Nephron (organoid): ENCODE results near the gene CCDC83.

Experiments used
- H3K27ac Mint-ChIP-seq, 3 experiments: 2 replicates each; pipeline ENCODE4 v1.8.0; 2020; ENCODE audit warnings: mixed read lengths in 3 of 3, mild to moderate bottlenecking in 2 of 3, moderate library complexity in 1 of 3
- H3K27me3 Mint-ChIP-seq: 2 replicates; pipeline ENCODE4 v1.8.0; 2021; ENCODE audit warnings: low read depth, mild to moderate bottlenecking, moderate library complexity, mixed read lengths
- H3K36me3 Mint-ChIP-seq: 2 replicates; pipeline ENCODE4 v1.8.0; 2020; ENCODE audit warnings: low read depth, mixed read lengths
- H3K4me1 Mint-ChIP-seq: 2 replicates; pipeline ENCODE4 v1.8.0; 2020; ENCODE audit warnings: mixed read lengths
- H3K4me3 Mint-ChIP-seq, 3 experiments: 2 replicates each; pipeline ENCODE4 v1.8.0; 2020; ENCODE audit warnings: mild to moderate bottlenecking in 3 of 3, mixed read lengths in 3 of 3, moderate library complexity in 2 of 3
- H3K9me3 Mint-ChIP-seq: 2 replicates; pipeline ENCODE4 v1.8.0; 2020; ENCODE audit warnings: mixed read lengths
- CTCF ChIP-seq, 3 experiments: fragments of 200-600 bp; sonication (generic); IDR thresholded peaks; one replicate each; pipeline ENCODE4 v1.5.0; 2021; ENCODE audit warnings: antibody characterized with exemption in 3 of 3; ENCODE audit not compliant: unreplicated experiment in 3 of 3

CCDC83 gene

GRCh38 chr11:85810521-85810870 is 44.7 kb upstream of the CCDC83 start:
- peaks cover 34% of the 10 kb centered on the region for H3K27me3 Mint-ChIP-seq
- peaks cover 17% of the 10 kb centered on the region for H3K4me1 Mint-ChIP-seq
- TF ChIP-seq CTCF (IDR thresholded peaks at IDR 0.05; ENCODE audit: unreplicated experiment in 3 of 3) = no peak
- peak overlapping the region; percentile 82 to 88 (median 87) for H3K4me3 Mint-ChIP-seq
- no peaks in the 10 kb centered on the region for H3K36me3 Mint-ChIP-seq
- H3K9me3 Mint-ChIP-seq = no peaks in the 10 kb centered on the region
- peak overlapping the region in 1 of 3 experiments; percentile 32 for H3K27ac Mint-ChIP-seq

GRCh38 chr11:85810871-85811611 is 44.1 kb upstream of the CCDC83 start, which contains the start of gene SYTL2:
Gene SYTL2, minus strand, starts transcription at chr11:85811141. Its CDS starts 53,416 bp downstream, at chr11:85757725.
- H3K36me3 Mint-ChIP-seq = no peaks in the 10 kb centered on the region
- peak within 1 kb of the TSS in 2 of 3 experiments; percentile 30 to 32 for H3K27ac Mint-ChIP-seq
- peaks cover 34% of the 10 kb centered on the region for H3K27me3 Mint-ChIP-seq
- no peak for TF ChIP-seq CTCF (IDR thresholded peaks at IDR 0.05; ENCODE audit: unreplicated experiment in 3 of 3)
- H3K9me3 Mint-ChIP-seq = no peaks in the 10 kb centered on the region
- H3K4me1 Mint-ChIP-seq = peaks cover 17% of the 10 kb centered on the region
- peak within 1 kb of the TSS; percentile 85 to 88 (median 87) for H3K4me3 Mint-ChIP-seq

GRCh38 chr11:85811624-85812023 is 43.6 kb upstream of the CCDC83 start:
- peaks cover 34% of the 10 kb centered on the region for H3K27me3 Mint-ChIP-seq
- H3K36me3 Mint-ChIP-seq = no peaks in the 10 kb centered on the region
- H3K4me3 Mint-ChIP-seq = peak overlapping the region; percentile 82 to 88 (median 85)
- TF ChIP-seq CTCF (IDR thresholded peaks at IDR 0.05; ENCODE audit: unreplicated experiment in 3 of 3) = no peak
- peaks cover 17% of the 10 kb centered on the region for H3K4me1 Mint-ChIP-seq
- H3K27ac Mint-ChIP-seq = peak overlapping the region in 1 of 3 experiments; percentile 30
- no peaks in the 10 kb centered on the region for H3K9me3 Mint-ChIP-seq

GRCh38 chr11:85813721-85814120 is 41.5 kb upstream of the CCDC83 start:
- peaks cover 34% of the 10 kb centered on the region for H3K27me3 Mint-ChIP-seq
- TF ChIP-seq CTCF (IDR thresholded peaks at IDR 0.05; ENCODE audit: unreplicated experiment in 3 of 3) = no peak
- no peaks in the 10 kb centered on the region for H3K36me3 Mint-ChIP-seq
- peaks cover 17% of the 10 kb centered on the region for H3K4me1 Mint-ChIP-seq
- H3K4me3 Mint-ChIP-seq = peak overlapping the region in 2 of 3 experiments; percentile 26 to 30
- no peak overlapping the region for H3K27ac Mint-ChIP-seq
- H3K9me3 Mint-ChIP-seq = no peaks in the 10 kb centered on the region

- Mint-ChIP-seq H3K36me3 (no peaks in the 10 kb centered on the region), H3K9me3 (no peaks in the 10 kb centered on the region), H3K27ac (no peak overlapping the region), H3K27me3 (peaks cover 25% of the 10 kb centered on the region), H3K4me3 (no peak overlapping the region), H3K4me1 (peaks cover 1% of the 10 kb centered on the region)
- no peak for TF ChIP-seq CTCF (IDR thresholded peaks at IDR 0.05; ENCODE audit: unreplicated experiment in 3 of 3)
Observed at GRCh38 chr11:85815186-85815931, 39.8 kb upstream of the CCDC83 start.
